AG20443 (cell line): ENCODE results near the gene ITGA11.

Source experiments
- DNase-seq: peaks from one replicate; pipeline ENCODE4 v3.0.0; 2012; ENCODE audit warnings: low spot score, mixed read lengths

ITGA11 gene

GRCh38 chr15:68389041-68389930, 42.7 kb downstream of the ITGA11 start:
- DNase-seq: no peak

- DNase-seq: no peak
These were observed 44.4 kb downstream of the ITGA11 start for GRCh38 chr15:68387381-68388143.

GRCh38 chr15:68386587-68387288, 45.2 kb downstream of the ITGA11 start:
- no peak for DNase-seq

- no peak for DNase-seq
These were observed 46.0 kb downstream of the ITGA11 start for GRCh38 chr15:68385671-68386586.

- DNase-seq: no peak
These were observed 46.8 kb downstream of the ITGA11 start for GRCh38 chr15:68385240-68385561.

GRCh38 chr15:68384451-68385239, 47.3 kb downstream of the ITGA11 start:
- DNase-seq: peak; percentile 91

- peak; percentile 60 for DNase-seq
These were observed 48.5 kb downstream of the ITGA11 start for GRCh38 chr15:68383161-68384074.

GRCh38 chr15:68382286-68383007, 49.5 kb downstream of the ITGA11 start:
- DNase-seq: no peak

- DNase-seq: no peak
These were observed 51.5 kb downstream of the ITGA11 start for GRCh38 chr15:68380456-68380855.

- DNase-seq: no peak
These were observed 52.1 kb downstream of the ITGA11 start for GRCh38 chr15:68379759-68380290.

GRCh38 chr15:68379058-68379758, 52.8 kb downstream of the ITGA11 start:
- no peak for DNase-seq

GRCh38 chr15:68378595-68378994, 53.4 kb downstream of the ITGA11 start:
- DNase-seq: no peak

GRCh38 chr15:68377766-68378165, 54.2 kb downstream of the ITGA11 start:
- no peak for DNase-seq

GRCh38 chr15:68376447-68377060, 55.4 kb downstream of the ITGA11 start:
- DNase-seq: no peak

GRCh38 chr15:68375716-68376220, 56.2 kb downstream of the ITGA11 start:
- no peak for DNase-seq

- no peak for DNase-seq
These were observed 56.8 kb downstream of the ITGA11 start for GRCh38 chr15:68375191-68375631.

- DNase-seq: no peak
These were observed 57.7 kb downstream of the ITGA11 start for GRCh38 chr15:68374168-68374745.
